Measurements from ENCODE around the gene RNF126. TPM values are rescaled to one million over a fixed set of nuclear protein-coding genes. Genes with fewer than 3 reads are reported as not detected.

RNF126 gene
- total RNA-seq, 1 experiment from 2014 or later: 44.8 TPM

GRCh38 chr19:625257-625656 is 37.8 kb downstream of the RNF126 start:
- DNase-seq: no peak
- intact Hi-C loops (cut with micrococcal nuclease; ENCODE audit: unreplicated experiment): no loop called here
- Mint-ChIP-seq H3K27me3 (ENCODE audit: unreplicated experiment) (no peaks in the 10 kb centered on the region), H3K4me3 (ENCODE audit: low read depth, unreplicated experiment) (no peak overlapping the region), H3K9me3 (ENCODE audit: low read depth, unreplicated experiment) (no peaks in the 10 kb centered on the region), H3K27ac (ENCODE audit: unreplicated experiment) (no peak overlapping the region), H3K36me3 (ENCODE audit: insufficient read depth, unreplicated experiment) (peaks cover 41% of the 10 kb centered on the region), H3K4me1 (ENCODE audit: low read depth, unreplicated experiment) (no peaks in the 10 kb centered on the region)
- no TSS peak for BruUV-seq (replicated peaks)
- TF ChIP-seq CTCF (IDR thresholded peaks at IDR 0.05; ENCODE audit: unreplicated experiment): no peak
- CTCF ChIA-PET: no interaction called here

- no peak overlapping the region for H3K4me3 Mint-ChIP-seq (ENCODE audit: low read depth, unreplicated experiment)
- BruUV-seq (replicated peaks): no TSS peak
- intact Hi-C loops (cut with micrococcal nuclease; ENCODE audit: unreplicated experiment): no loop called here
- no peaks in the 10 kb centered on the region for H3K27me3 Mint-ChIP-seq (ENCODE audit: unreplicated experiment)
- DNase-seq: no peak
- no peak overlapping the region for H3K27ac Mint-ChIP-seq (ENCODE audit: unreplicated experiment)
- no peaks in the 10 kb centered on the region for H3K4me1 Mint-ChIP-seq (ENCODE audit: low read depth, unreplicated experiment)
- no peaks in the 10 kb centered on the region for H3K9me3 Mint-ChIP-seq (ENCODE audit: low read depth, unreplicated experiment)
- CTCF ChIA-PET: no interaction called here
- TF ChIP-seq CTCF (IDR thresholded peaks at IDR 0.05; ENCODE audit: unreplicated experiment): no peak
- H3K36me3 Mint-ChIP-seq (ENCODE audit: insufficient read depth, unreplicated experiment): peaks cover 42% of the 10 kb centered on the region
These were observed 38.4 kb downstream of the RNF126 start for GRCh38 chr19:624433-625109.

GRCh38 chr19:623974-624373 is 39.0 kb downstream of the RNF126 start:
- TF ChIP-seq CTCF (IDR thresholded peaks at IDR 0.05; ENCODE audit: unreplicated experiment): no peak
- Mint-ChIP-seq H3K36me3 (ENCODE audit: insufficient read depth, unreplicated experiment) (peaks cover 41% of the 10 kb centered on the region), H3K4me3 (ENCODE audit: low read depth, unreplicated experiment) (no peak overlapping the region), H3K4me1 (ENCODE audit: low read depth, unreplicated experiment) (no peaks in the 10 kb centered on the region), H3K9me3 (ENCODE audit: low read depth, unreplicated experiment) (no peaks in the 10 kb centered on the region), H3K27ac (ENCODE audit: unreplicated experiment) (no peak overlapping the region), H3K27me3 (ENCODE audit: unreplicated experiment) (no peaks in the 10 kb centered on the region)
- no peak for DNase-seq
- no TSS peak for BruUV-seq (replicated peaks)
- CTCF ChIA-PET: no interaction called here
- intact Hi-C loops (cut with micrococcal nuclease; ENCODE audit: unreplicated experiment): no loop called here

- DNase-seq: no peak
- BruUV-seq (replicated peaks): no TSS peak
- no peaks in the 10 kb centered on the region for H3K4me1 Mint-ChIP-seq (ENCODE audit: low read depth, unreplicated experiment)
- intact Hi-C loops (cut with micrococcal nuclease; ENCODE audit: unreplicated experiment): no loop called here
- H3K4me3 Mint-ChIP-seq (ENCODE audit: low read depth, unreplicated experiment): no peak overlapping the region
- CTCF ChIA-PET: no interaction called here
- H3K27ac Mint-ChIP-seq (ENCODE audit: unreplicated experiment): no peak overlapping the region
- no peaks in the 10 kb centered on the region for H3K27me3 Mint-ChIP-seq (ENCODE audit: unreplicated experiment)
- H3K9me3 Mint-ChIP-seq (ENCODE audit: low read depth, unreplicated experiment): no peaks in the 10 kb centered on the region
- H3K36me3 Mint-ChIP-seq (ENCODE audit: insufficient read depth, unreplicated experiment): peaks cover 41% of the 10 kb centered on the region
- TF ChIP-seq CTCF (IDR thresholded peaks at IDR 0.05; ENCODE audit: unreplicated experiment): no peak
These were observed 39.7 kb downstream of the RNF126 start for GRCh38 chr19:623175-623916.
